B cell (primary cell): ENCODE results near the gene RFPL2. TPM values are rescaled to one million over a fixed set of nuclear protein-coding genes. Genes with fewer than 3 reads are reported as not detected.

Experiments used
- ATAC-seq: fragments of 200-7000 bp; cut with Tn5 transposase; one replicate; pipeline ENCODE4 v1.10.0; 2021; ENCODE audit warnings: low read depth, mild to moderate bottlenecking, moderate number of reproducible peaks, moderate library complexity
- CTCF ChIA-PET: fragments of 350-600 bp; sonication (Branson Sonifier 250); formaldehyde crosslinking; loops from one replicate; lab custom pipeline; 2021; ENCODE audit warnings: antibody characterized with exemption, inconsistent platforms; lab: Charles Lee
- POLR2A ChIA-PET: fragments of 350-600 bp; sonication (Branson Sonifier 250); formaldehyde crosslinking; loops from one replicate; lab custom pipeline; 2021; ENCODE audit warnings: antibody characterized with exemption; lab: Charles Lee
- DNase-seq: peaks from one replicate; pipeline ENCODE4 v3.0.0; 2013
- H2AFZ ChIP-seq: 2 replicates; pipeline ENCODE4 v1.6.1; 2012; ENCODE audit warnings: mild to moderate bottlenecking, low read depth, low read length; ENCODE audit not compliant: insufficient read depth, poor library complexity, severe bottlenecking
- H3K27ac ChIP-seq, 2 donors: 1 replicate in 1 of 2; 2 replicates in 1 of 2; pipeline ENCODE4 v1.5.1; 2012 to 2013; ENCODE audit warnings: low read length in 2 of 2, mild to moderate bottlenecking in 2 of 2, moderate library complexity in 1 of 2
- H3K27me3 ChIP-seq, 4 experiments: fragments of 200-600 bp in 1 of 4; sonication (generic) in 1 of 4; replicated peaks in 1 of 4; 1 replicate in 2 of 4; 2 replicates in 2 of 4; pipeline versions ENCODE4 v1.6.1 to v1.7.0; 2013 to 2016; ENCODE audit warnings: low read length in 3 of 4, mild to moderate bottlenecking in 2 of 4, mixed read lengths in 1 of 4, moderate library complexity in 1 of 4; ENCODE audit not compliant: insufficient read depth in 4 of 4, control insufficient read depth in 3 of 4; ENCODE audit errors: control extremely low read depth in 1 of 4
- H3K36me3 ChIP-seq, 2 experiments: replicated peaks in 1 of 2; 1 replicate in 1 of 2; 2 replicates in 1 of 2; pipeline versions ENCODE4 v1.6.1 to v1.7.1; 2013; ENCODE audit warnings: low read length in 1 of 2; ENCODE audit not compliant: insufficient read depth in 2 of 2, control insufficient read depth in 1 of 2; ENCODE audit errors: control extremely low read depth in 1 of 2, extremely low read depth in 1 of 2
- H3K4me1 ChIP-seq, 2 donors: fragments of 200-600 bp in 1 of 2; sonication (generic) in 1 of 2; 1 replicate in 1 of 2; 2 replicates in 1 of 2; pipeline versions ENCODE4 v1.5.1 to v1.6.1; 2013 to 2017; ENCODE audit warnings: low read length in 2 of 2; ENCODE audit not compliant: control insufficient read depth in 2 of 2, insufficient read depth in 2 of 2
- H3K4me2 ChIP-seq: replicated peaks from 2 replicates; pipeline ENCODE3; 2012; ENCODE audit warnings: mild to moderate bottlenecking, low read depth, low read length; ENCODE audit not compliant: poor library complexity, severe bottlenecking
- H3K4me3 ChIP-seq, 5 experiments: fragments of 200-600 bp in 1 of 5; sonication (generic) in 1 of 5; 1 replicate in 3 of 5; 2 replicates in 2 of 5; pipeline versions ENCODE4 v1.5.1 to v1.7.0; 2011 to 2016; ENCODE audit warnings: low read length in 4 of 5, mild to moderate bottlenecking in 4 of 5, low read depth in 2 of 5, control low read depth in 1 of 5, moderate library complexity in 1 of 5; ENCODE audit not compliant: insufficient read depth in 1 of 5; ENCODE audit errors: control extremely low read depth in 1 of 5, extremely low read depth in 1 of 5
- H3K79me2 ChIP-seq: fragments of 200-600 bp; sonication (generic); one replicate; pipeline ENCODE4 v1.6.0; 2016; ENCODE audit warnings: low read length; ENCODE audit not compliant: control insufficient read depth, insufficient read depth
- H3K9ac ChIP-seq: fragments of 200-600 bp; sonication (generic); 2 replicates; pipeline ENCODE4 v1.6.1; 2017; ENCODE audit warnings: mild to moderate bottlenecking, low read length, moderate library complexity
- H3K9me3 ChIP-seq, 3 donors: one replicate each; pipeline versions ENCODE4 v1.6.1 to v1.7.1; 2013; ENCODE audit warnings: low read length in 2 of 3; ENCODE audit not compliant: control insufficient read depth in 2 of 3, insufficient read depth in 1 of 3; ENCODE audit errors: control extremely low read depth in 1 of 3
- H4K20me1 ChIP-seq: 2 replicates; pipeline ENCODE4 v1.6.0; 2012; ENCODE audit warnings: mild to moderate bottlenecking, low read length; ENCODE audit not compliant: insufficient read depth, control insufficient read depth, poor library complexity, severe bottlenecking
- H3K27ac Mint-ChIP-seq: one replicate; pipeline ENCODE4 v1.8.0; 2021; ENCODE audit warnings: mixed read lengths
- H3K27me3 Mint-ChIP-seq: one replicate; pipeline ENCODE4 v1.8.0; 2021; ENCODE audit warnings: mixed read lengths
- H3K4me1 Mint-ChIP-seq: one replicate; pipeline ENCODE4 v1.8.0; 2021; ENCODE audit warnings: mixed read lengths
- H3K4me3 Mint-ChIP-seq: one replicate; pipeline ENCODE4 v1.8.0; 2021; ENCODE audit warnings: mixed read lengths
- H3K9me3 Mint-ChIP-seq: one replicate; pipeline ENCODE4 v1.8.0; 2022; ENCODE audit warnings: mixed read lengths; ENCODE audit not compliant: insufficient read depth
- EZH2 ChIP-seq: IDR thresholded peaks from 2 replicates; pipeline ENCODE4 v1.6.1; 2012; ENCODE audit warnings: borderline replicate concordance, low read depth, mild to moderate bottlenecking, moderate library complexity, low read length; ENCODE audit not compliant: insufficient read depth, poor library complexity, severe bottlenecking
- WGBS: methylation state at CpG from one replicate; pipeline ENCODE4 v1.1.5; 2013; ENCODE audit warnings: missing lambda C conversion rate; ENCODE audit not compliant: insufficient coverage; 5-methylcytosine and 5-hydroxymethylcytosine counted together
- intact Hi-C: fragments of 100-400 bp; cut with micrococcal nuclease; formaldehyde crosslinking; loops from one replicate; pipeline ENCODE4 v1.10.0; 2022
- polyA plus RNA-seq: library from polyadenylated mRNA; depleted of rRNA; stranded (reverse); fragments of >200 nt; gene quantifications from 2 replicates; pipeline ENCODE4 v1.2.3, GENCODE V29; 2012
- total RNA-seq, 2 donors: library from RNA; stranded (reverse); fragments of 120-200 nt in 1 of 2; gene quantifications; 1 replicate in 1 of 2; 2 replicates in 1 of 2; pipeline versions ENCODE4 v1.2.3 to v1.2.4, GENCODE V29; 2013 to 2022
- TF ChIP-seq, protein P1 (sequence below): fragments of 200-600 bp; IDR thresholded peaks from one replicate; pipeline ENCODE4 v1.8.0; 2022; ENCODE audit warnings: antibody characterized with exemption, mild to moderate bottlenecking

The RFPL2 gene
- total and polyA plus RNA-seq, 2 donors (not counting 1 experiment from before 2014, with no cell fraction given), result not detected

DNA sequence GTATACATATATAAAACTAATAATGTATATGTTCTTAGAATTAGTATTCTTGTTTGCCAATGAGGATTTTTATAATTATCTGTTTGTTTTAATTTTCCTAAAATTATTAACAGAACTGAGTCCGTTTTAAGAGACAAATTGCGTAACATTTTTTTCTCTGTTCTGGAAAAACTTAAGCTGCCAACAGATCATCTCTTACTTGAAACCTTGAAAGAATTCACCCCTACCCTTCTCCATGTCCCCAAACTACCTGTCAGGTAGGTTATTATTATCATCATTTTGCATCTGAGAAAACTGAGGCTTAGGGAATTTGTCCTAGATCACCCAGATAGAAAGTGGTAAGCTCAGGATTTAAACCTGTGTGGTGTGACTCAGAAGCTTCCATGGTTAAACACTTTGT is 35.6 kb upstream of the RFPL2 start:
- no peaks in the 10 kb centered on the region for H4K20me1 ChIP-seq
- no peak overlapping the region for H3K4me3 Mint-ChIP-seq
- no peak overlapping the region for H2AFZ ChIP-seq
- peaks cover 0 to 4% (median under 1%) of the 10 kb centered on the region in 4 experiments for H3K27me3 ChIP-seq
- no peaks in the 10 kb centered on the region for H3K36me3 ChIP-seq
- H3K27me3 Mint-ChIP-seq, result peaks cover 13% of the 10 kb centered on the region
- H3K4me2 ChIP-seq, result no peak overlapping the region
- ChIA-PET POLR2A (no interaction called here), CTCF (no interaction called here)
- H3K27ac ChIP-seq, result no peak overlapping the region
- intact Hi-C loops, result no loop called here
- H3K9me3 Mint-ChIP-seq, result no peaks in the 10 kb centered on the region
- WGBS, result no CpG with 5 or more reads among the region's 2 CpGs
- H3K27ac Mint-ChIP-seq, result no peak overlapping the region
- no peak for TF ChIP-seq EZH2
- TF ChIP-seq, protein P1, sequence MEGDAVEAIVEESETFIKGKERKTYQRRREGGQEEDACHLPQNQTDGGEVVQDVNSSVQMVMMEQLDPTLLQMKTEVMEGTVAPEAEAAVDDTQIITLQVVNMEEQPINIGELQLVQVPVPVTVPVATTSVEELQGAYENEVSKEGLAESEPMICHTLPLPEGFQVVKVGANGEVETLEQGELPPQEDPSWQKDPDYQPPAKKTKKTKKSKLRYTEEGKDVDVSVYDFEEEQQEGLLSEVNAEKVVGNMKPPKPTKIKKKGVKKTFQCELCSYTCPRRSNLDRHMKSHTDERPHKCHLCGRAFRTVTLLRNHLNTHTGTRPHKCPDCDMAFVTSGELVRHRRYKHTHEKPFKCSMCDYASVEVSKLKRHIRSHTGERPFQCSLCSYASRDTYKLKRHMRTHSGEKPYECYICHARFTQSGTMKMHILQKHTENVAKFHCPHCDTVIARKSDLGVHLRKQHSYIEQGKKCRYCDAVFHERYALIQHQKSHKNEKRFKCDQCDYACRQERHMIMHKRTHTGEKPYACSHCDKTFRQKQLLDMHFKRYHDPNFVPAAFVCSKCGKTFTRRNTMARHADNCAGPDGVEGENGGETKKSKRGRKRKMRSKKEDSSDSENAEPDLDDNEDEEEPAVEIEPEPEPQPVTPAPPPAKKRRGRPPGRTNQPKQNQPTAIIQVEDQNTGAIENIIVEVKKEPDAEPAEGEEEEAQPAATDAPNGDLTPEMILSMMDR, result no peak
- H3K79me2 ChIP-seq, result no peaks in the 10 kb centered on the region
- no peaks in the 10 kb centered on the region for H3K4me1 ChIP-seq
- no peak overlapping the region for H3K9ac ChIP-seq
- DNase-seq (no peak), ATAC-seq (no peak)
- H3K4me1 Mint-ChIP-seq, result no peaks in the 10 kb centered on the region
- no peaks in the 10 kb centered on the region for H3K9me3 ChIP-seq
- H3K4me3 ChIP-seq, result no peak overlapping the region

DNA sequence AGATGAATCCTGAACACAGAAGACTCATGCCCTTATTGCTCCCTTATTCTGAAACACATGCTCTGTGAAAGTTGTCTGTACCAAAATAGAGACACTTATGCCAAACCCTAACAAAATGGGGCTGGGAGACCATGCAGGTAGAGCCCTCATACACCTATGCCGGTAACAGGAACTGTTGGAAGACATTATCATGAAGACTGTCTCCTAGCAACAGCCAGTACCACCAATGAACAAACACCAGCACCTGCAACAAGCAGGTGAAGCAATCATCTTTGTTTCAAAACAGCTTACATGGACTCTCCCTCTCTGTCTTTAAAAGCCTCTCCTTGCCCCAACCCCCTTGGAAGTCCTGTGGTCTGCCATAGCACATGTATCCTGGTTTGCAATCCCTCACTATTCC is 33.0 kb upstream of the RFPL2 start:
- H3K27me3 ChIP-seq, result peaks cover 0 to 4% (median under 1%) of the 10 kb centered on the region in 4 experiments
- no peak overlapping the region for H3K4me3 Mint-ChIP-seq
- WGBS, result 100% methylated on average over 1 of the region's 1 CpG
- no peak overlapping the region for H3K4me2 ChIP-seq
- intact Hi-C loops, result no loop called here
- no peak overlapping the region for H3K4me3 ChIP-seq
- POLR2A ChIA-PET, result no interaction called here
- no peaks in the 10 kb centered on the region for H3K4me1 Mint-ChIP-seq
- H3K9ac ChIP-seq, result no peak overlapping the region
- ATAC-seq, result no peak
- H4K20me1 ChIP-seq, result no peaks in the 10 kb centered on the region
- CTCF ChIA-PET, result interaction anchor here (0.8 kb wide), 1 partner anchor 29 kb away, joined by 3 read pairs; no protein-coding TSS in a partner anchor
- no peak overlapping the region for H3K27ac ChIP-seq
- no peaks in the 10 kb centered on the region for H3K9me3 ChIP-seq
- no peaks in the 10 kb centered on the region for H3K4me1 ChIP-seq
- no peaks in the 10 kb centered on the region for H3K9me3 Mint-ChIP-seq
- H3K27ac Mint-ChIP-seq, result no peak overlapping the region
- H2AFZ ChIP-seq, result no peak overlapping the region
- H3K79me2 ChIP-seq, result no peaks in the 10 kb centered on the region
- no peaks in the 10 kb centered on the region for H3K36me3 ChIP-seq
- no peak for TF ChIP-seq EZH2
- TF ChIP-seq, protein P1, result no peak
- H3K27me3 Mint-ChIP-seq, result peaks cover 23% of the 10 kb centered on the region
- no peak for DNase-seq
